HG02763 (cell line): ENCODE results near the gene NTM.
"Not testable (repeated sequence)": the region's sequence is repeated elsewhere in the genome, so short reads cannot be mapped to it uniquely, and the experiment has no call there.

Experiments
- ATAC-seq: cut with Tn5 transposase; IDR thresholded peaks from one replicate; pipeline ENCODE4 v1.9.1; 2021; ENCODE audit warnings: mild to moderate bottlenecking, moderate library complexity; ENCODE audit not compliant: unreplicated experiment

The NTM gene

DNA sequence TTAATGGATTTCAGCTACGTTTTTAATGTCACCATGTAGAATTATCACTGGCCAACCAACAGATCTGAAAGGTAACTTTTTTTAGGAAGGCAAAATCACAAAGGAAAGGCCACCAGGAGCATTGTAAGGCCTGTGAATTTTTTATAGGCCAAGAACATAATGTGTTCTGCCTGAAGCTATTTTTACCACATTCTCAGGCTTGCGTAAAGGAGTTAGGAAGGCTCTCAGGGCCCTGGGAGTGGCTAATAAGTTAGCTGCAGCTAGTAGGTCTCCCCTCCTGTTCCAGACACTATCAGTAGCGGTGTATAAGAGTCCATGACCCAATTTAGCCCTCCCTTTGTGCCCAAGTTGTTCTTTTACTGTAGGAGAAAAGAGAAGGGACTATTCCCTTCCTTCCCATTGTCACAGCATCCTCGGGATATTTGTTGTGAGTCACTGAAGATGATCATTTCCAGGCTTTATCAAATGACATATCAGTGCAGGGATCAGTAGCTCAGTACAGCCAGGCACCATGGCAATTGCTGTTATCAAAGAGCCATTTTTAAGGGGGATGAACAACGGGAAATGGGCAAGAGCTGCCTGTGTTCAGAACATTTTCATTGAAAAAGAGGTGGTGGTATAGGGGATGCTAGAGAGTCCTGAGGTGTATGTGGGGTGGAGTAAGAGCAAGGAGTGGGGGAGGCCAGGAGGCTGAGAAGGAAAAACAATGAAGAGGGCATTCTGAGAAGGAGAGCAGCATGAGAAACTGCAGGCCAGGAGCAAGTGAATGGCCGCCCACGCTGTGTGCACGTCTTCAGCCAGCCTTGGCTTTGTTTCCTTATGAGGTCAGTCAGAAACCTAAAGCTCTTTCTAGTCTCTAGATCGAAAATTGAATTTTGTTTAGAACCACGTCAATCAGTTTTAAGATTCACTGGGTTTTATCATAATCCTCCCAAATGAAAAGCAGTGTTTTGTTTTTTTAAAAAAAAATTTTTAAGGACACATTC, 940.3 kb downstream of the NTM start:
- no peak for ATAC-seq

DNA sequence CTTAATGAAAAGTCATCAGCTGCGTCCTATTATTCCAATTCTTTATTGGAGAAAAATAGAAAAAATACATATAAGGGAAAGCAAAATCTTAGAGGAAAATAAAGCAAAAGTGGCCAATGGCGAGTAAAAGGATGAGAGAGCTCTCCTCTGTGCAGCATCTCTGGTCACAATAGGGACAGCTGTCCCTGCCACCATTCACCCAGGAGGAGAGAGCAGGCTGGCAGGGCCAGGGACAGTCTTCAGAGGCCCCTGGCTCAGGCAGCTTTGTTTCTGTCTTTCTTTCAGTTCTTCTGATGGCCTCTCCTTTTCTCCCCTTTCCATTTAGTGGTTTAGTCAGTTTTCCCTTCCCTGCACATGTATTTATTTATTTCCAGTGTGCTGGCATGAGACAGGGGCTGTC, 941.3 kb downstream of the NTM start:
- ATAC-seq = no peak

DNA sequence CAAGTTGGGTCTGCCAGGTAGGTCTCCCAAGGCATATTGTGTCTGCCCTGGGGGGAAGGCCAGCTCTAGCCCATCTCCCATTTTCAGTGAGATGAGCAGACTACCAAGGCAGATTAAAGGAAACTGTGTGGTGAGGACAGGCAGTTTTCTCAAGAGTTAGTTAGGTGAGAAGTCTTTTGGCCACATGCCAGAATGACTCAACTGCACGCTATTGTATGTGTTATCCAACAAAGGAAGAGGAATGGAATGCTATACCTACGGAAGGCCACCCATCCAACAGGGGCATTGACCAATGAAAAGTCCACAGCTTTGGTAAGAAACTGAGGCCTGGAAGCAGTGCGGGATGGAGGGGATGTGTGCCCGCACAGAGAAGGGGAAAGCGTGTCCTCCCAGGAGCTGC, 941.7 kb downstream of the NTM start:
- no peak for ATAC-seq

DNA sequence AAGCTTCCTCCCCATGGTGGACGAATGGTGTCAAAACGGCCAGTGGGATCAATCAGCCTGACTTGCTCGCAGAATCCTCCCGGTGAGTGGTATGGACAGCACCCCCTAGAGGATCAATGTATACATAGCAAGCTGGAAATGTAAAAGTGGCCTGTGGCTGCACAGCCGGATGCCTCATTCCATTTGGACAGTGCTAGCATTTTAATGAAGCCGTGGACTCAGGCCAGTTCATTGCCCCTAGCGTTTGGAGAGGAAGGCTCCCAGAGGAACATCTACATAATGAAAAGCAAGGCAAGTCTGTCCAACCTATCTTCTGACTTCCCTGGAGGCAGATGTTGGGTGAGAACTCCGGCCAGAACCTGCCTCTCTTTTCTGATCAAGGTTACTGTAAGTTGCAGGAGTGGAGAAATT, 942.3 kb downstream of the NTM start:
- no peak for ATAC-seq

DNA sequence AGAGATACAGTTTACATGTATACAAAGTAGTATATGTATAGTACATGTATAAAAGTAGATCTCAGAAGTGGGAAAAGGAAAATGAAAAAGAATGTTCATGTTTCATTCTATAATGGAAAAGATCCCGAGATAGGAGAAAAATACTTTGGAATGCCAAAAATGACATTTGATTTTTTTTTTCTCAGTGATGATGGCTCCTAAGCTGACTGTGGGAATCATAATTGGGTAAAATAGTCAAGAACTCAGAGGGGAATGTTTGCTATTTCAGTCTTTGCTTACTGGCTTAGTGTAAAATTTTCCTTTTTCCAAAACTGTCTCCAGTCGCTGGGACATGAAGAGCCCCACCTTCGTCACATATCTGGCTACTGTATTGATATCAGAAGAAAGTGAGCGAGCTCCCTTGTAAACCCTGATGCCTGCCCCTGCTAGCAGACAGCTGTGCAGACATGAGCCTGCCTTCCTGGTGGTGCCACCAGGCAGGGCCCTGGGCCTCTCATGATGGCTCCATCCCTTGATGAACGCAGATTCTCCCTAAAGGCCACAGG, 944.6 kb downstream of the NTM start:
- no peak for ATAC-seq

DNA sequence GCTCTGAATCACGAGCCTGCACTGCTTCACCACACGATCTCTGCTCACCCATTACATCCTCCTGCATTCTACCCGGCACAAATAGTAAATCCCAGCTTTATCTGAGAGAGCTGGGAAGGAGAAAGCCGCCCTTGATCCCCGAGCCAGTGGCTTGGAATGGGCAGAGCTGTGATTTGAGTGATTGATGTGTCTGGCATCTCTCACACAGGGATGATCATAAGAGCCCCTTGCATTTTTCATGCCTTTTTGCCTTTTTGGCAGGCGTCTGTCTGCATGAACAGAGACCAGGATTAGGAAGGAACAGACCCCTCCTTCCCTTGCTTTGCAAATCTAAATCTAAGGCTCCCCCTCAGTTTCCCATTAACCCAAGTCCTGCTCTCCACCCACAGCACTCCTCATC, 945.3 kb downstream of the NTM start:
- ATAC-seq = no peak

DNA sequence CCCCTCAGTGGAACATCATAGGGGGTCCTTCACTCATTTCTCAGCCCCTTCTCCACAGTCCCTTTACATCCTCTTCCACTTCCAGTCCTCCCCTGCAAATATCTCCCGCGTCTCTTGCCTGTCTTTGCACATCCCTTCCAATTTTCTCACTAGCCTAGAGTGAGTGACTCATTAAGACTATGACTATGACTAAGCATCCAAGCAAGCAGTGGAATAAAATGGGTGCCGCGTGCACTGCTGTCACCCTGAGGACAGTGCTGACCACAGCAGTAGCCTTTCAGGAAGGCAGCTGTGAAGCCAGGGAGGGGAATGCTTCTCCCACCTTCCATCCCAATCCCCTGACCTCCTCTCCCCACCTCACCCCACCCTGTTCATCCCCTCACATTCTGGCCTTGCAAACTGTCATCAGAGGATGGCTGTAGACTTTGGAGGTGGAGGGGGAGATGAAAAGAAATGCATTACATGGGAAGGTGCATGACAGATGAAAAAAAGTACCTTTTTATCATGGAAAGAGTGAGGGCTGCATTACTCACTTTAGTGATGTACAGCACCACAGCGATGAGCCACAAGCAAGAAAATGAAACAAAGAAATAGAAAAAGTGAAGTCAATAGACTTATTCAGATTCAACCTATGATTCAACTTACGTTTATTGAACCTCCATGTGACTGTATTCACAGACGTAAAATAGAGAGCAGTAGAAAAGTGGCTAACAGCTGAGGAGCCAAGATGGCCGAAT, 948.2 kb downstream of the NTM start:
- ATAC-seq = no peak

DNA sequence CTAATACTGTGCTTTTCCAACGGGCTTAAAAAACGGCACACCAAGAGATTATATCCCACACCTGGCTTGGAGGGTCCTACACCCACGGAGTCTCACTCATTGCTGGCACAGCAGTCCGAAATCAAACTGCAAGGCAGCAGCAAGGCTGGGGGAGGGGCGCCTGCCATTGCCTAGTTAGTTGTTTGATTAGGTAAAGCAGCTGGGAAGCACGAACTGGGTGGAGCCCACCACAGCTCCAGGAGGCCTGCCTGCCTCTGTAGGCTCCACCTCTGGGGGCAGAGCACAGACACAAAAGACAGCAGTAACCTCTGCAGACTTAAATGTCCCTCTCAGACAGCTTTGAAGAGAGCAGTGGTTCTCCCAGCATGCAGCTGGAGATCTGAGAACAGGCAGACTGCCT, 949.0 kb downstream of the NTM start:
- not testable (repeated sequence) for ATAC-seq

DNA sequence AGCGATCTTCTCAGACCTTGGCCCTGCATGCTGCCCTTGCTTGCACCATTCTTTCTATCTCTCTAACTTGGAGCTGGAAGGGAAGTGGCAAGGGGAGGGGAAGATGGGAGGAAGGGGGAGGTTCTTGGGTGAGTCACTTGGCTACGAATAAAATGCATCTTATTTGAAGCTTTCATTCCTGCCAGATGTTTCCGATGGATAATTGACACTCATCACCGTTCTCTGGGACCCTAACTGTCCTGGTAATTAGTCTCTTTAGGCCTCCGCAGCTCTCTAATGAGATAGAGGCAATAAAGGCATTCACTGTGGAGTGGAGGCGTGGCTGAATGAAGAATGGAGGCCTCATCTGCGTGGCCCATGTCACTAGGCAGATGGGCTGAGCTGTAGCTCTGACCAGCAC, 960.1 kb downstream of the NTM start:
- no peak for ATAC-seq

DNA sequence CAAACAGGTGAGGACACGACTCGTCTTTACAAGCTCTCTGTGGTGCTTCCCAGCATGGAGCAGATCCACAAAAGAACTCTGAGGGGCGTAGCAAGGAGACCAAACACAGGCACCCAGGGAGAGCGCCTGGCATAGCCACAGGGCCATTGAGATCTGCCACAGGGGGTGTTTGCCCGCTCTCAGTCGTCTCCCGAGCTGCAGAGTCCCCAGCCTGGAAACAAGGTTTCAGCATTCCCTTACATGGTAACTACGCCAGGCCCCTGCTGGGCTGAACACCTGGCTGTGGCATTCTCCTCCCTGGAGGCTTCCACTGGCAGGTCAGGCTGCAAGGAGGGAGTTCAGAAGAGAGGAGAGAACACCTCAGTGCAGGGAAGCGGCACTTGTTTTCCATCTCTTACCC, 962.1 kb downstream of the NTM start:
- no peak for ATAC-seq

DNA sequence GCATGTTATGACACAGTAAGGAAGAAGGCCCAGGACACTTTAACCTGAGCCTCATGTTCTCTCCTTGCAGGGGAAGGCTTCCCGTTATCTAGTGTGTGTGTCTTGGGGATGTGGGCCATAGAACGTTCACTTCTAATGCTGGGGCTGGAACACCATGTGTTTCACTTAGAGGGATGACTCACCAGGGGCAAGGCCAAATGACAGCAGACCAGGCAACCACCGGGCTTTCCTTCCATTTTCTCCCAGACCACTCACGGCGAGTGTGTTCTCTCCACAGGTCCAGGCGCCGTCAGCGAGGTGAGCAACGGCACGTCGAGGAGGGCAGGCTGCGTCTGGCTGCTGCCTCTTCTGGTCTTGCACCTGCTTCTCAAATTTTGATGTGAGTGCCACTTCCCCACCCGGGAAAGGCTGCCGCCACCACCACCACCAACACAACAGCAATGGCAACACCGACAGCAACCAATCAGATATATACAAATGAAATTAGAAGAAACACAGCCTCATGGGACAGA, 964.4 kb downstream of the NTM start:
- ATAC-seq = no peak

DNA sequence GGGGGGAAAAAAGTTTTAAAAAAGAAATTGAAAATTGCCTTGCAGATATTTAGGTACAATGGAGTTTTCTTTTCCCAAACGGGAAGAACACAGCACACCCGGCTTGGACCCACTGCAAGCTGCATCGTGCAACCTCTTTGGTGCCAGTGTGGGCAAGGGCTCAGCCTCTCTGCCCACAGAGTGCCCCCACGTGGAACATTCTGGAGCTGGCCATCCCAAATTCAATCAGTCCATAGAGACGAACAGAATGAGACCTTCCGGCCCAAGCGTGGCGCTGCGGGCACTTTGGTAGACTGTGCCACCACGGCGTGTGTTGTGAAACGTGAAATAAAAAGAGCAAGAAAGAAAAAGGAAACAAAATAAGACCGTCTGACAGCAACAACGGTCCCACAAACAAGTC, 964.9 kb downstream of the NTM start:
- ATAC-seq = no peak

DNA sequence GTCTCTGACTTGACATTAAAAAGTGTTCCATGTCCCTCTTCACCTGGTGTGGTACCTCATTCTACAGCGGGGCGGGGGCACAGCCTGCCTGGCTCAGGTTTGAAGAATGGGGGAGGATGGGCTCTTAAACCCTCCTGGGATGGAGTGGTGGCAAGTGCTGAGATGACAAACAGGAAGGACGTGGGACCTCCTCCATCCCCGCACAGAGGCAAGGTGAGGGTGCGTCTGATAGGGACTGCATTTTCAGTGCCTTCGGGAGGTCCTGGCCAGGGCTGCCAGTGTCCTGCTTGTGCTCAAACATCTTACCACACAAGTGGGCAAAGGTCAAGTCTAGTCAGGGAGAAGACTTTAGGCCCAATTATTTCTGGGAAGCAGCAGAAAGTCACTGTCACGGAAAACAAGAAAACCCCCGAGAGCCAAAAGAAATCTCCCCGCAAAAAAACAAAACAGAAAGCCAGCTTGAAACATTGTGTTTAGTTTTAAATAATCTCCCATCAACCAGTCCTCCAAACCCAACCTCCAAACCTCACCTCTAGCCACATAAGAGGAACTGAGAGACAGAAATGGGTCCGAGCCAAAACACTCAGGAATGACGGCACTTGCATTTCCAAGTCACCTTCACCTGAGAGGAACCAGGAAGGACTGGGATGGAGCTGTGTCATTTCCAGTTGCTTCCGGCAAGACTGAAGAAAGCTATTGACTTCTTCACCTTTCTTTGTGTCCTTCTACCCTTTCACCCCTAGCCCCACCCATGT, 966.5 kb downstream of the NTM start:
- no peak for ATAC-seq

DNA sequence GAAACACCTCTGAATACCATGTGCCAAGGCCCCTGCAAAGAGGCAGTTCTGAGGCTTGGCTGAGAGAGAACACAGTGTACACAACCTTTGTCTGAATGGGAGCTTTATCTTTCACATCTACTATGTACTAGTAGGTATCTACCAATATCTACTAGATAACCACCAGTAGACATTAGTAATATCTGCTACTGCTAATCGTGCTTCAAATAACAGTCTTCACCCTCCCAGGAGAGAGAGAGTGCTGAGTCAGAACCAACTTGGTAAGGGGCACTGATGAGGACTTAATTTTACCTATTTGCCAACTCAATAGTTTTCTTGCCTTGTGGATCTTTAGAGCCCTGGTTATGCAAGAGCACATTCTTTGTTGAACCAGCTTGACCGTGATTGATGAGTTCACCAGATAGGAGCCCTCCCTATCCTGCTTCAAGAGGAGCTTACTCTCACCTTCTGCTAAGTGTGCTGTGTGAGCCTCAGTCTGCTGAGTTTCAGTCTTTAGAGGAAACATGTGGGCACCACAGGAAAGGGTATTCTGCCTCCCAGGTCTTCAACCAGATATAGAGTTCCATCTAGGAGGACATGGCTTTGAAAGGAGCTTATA, 967.5 kb downstream of the NTM start:
- ATAC-seq = no peak

DNA sequence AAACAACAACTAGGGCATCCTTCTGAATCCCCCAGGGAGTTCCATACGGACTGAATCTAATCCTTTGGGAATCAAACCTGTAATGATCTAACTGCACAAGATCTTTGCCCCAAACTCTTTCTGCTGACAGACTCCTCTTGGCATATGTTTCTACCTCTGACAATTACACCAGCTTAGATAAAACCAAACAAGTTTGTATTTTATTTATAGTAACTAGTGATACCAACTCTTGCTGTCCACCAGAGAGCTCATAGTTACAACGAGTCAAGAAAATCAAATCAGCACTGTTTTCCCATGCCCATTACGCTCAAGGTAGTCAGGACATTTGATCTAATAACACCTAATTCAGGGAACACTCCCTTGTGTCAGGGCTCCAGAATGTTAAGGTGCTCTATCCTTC, 972.0 kb downstream of the NTM start:
- no peak for ATAC-seq

DNA sequence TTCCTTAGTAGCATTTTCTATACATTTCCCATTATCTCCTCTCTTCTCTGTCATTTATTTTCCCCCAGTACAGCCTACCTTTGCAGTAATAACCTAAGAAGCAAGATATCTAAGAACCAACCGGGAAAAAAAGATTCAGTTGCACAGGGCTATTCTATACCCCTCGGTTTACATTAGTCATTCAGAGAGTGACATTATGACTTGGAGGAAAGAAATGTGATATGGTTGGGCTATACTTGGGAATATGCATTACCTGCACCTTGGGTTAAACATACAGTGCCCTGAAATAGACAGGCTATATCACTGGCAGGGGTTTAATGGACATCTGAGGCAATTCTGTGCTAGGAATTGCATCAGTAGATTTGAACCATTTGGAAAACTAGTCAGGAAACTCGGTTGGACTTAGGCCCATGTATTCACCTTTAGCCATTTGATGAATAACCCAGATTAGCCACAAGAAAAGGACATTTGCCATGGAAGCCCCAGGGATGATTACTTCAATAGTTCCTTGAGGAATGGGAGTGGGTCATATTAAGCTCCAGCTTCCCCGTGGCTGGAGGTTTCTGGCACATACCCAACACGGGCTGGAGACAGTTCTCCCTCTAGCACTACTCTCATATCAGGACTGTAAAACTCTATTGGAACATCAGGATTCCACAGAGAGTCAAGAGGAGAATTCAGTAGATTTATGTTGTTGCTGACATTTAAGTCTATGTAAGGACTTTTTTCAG, 973.2 kb downstream of the NTM start:
- ATAC-seq = no peak

DNA sequence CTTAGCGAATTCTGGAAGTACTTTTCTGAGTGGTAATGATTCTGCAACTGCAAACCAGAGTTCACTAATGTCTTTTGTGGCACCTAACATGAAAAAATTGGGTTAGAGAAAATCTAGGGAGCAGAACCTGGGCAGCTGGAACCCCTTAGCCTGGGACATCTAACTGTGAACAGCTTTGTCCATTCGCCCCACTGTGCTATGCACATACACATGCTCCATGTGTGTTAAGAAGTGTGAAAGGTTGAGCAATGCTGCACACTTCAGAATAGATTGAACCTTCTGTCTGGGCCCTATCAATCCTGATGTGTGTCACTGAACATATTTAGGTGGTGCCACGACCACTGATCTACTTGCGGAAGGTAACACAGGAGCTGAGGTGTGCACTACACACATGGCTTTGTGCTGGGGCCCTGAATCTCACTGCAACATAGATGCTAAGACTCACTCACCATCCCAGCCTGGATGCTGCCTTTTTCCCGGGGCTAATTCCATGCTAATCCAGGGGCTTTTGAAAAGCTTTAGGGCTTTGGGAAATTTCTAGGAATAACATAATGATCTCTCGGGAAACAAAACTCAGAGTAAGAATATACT, 976.2 kb downstream of the NTM start:
- no peak for ATAC-seq

DNA sequence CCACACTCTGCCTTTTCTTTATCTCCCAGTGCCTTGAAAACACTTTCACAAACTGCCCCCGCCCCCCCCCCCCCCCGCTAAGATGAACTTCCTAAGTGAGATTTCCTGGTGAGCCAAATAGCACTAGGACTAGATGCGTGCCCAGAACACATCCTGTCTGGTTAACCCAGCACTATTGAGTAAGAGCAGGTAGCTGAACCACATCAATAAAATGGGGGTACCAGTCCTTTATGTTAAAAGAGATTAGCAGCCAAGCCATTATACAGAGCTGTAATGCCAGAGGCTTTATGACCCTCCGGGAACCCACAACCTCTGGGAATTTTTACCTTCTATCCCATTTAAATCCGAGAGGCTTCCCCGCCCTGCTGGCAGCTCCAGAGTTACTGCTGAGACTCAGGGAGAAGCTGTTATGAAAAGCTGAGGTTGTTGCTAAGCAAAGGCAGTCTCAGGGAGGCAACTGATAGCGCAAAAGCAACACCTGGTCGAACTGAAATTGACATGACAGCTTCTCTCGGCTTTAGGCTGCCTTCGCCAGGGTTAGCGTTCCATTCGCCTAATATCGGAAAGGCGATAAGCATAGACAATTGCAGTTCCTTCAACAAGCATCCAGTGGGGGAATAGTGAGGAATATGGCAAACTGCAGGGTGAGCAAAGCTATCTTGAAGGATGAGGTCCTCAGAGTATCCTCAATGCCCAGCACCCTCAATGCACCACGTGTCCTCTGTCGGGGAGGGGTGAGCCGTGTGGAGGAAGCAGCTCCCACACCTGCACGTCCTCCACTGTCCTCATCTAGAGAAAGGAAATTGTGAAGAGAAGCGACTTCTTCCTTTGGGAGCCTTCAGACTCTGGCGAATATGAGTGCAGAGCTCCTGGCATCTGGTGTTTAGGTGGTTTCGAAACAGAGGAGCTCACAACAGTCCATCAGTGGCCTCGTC, 977.0 kb downstream of the NTM start:
- no peak for ATAC-seq
